SK-N-SH (cell line): Measurements from ENCODE around the gene HS1BP3. TPM values are rescaled to one million over a fixed set of nuclear protein-coding genes. Genes with fewer than 3 reads are reported as not detected.

Experiments
- CTCF ChIA-PET: fragments of 300-600, 350-600 bp; formaldehyde crosslinking; extraction: SDS; loops from one replicate; lab custom pipeline; 2021; lab: Yijun Ruan, JAX
- POLR2A ChIA-PET: fragments of 350-600 bp; sonication (Branson Sonifier 250); formaldehyde crosslinking; extraction: SDS; loops from one replicate; lab custom pipeline; 2020; ENCODE audit warnings: antibody characterized with exemption, inconsistent platforms; lab: Yijun Ruan, JAX
- DNase-seq: peaks from one replicate; pipeline ENCODE4 v3.0.0; 2012
- H2AFZ ChIP-seq: fragments of 200-600 bp; sonication (generic); 2 replicates; pipeline ENCODE4 v1.8.1; 2016; ENCODE audit warnings: antibody characterized with exemption, mild to moderate bottlenecking, low read depth
- H3F3A ChIP-seq: fragments of 200-600 bp; sonication (generic); replicated peaks from 2 replicates; pipeline ENCODE3; 2016; ENCODE audit warnings: antibody characterized with exemption, mild to moderate bottlenecking; ENCODE audit not compliant: insufficient read depth
- H3K27ac ChIP-seq, 2 experiments: fragments of 200-500 bp in 1 of 2; fragments of 200-600 bp in 1 of 2; sonication (Bioruptor generic) in 1 of 2; sonication (generic), shearing (Covaris generic) in 1 of 2; 2 replicates each; pipeline versions ENCODE4 v1.5.1 to v1.6.1; 2014 to 2016; ENCODE audit warnings: low read depth in 2 of 2, inconsistent platforms in 1 of 2, low read length in 1 of 2, mild to moderate bottlenecking in 1 of 2, mixed read lengths in 1 of 2
- H3K27me3 ChIP-seq: fragments of 200-600 bp; sonication (generic), shearing (Covaris generic); 2 replicates; pipeline ENCODE4 v1.6.1; 2016; ENCODE audit warnings: mixed run types; ENCODE audit not compliant: insufficient read depth
- H3K36me3 ChIP-seq, 2 experiments: fragments of 200-500 bp in 1 of 2; fragments of 200-600 bp in 1 of 2; sonication (Bioruptor generic) in 1 of 2; sonication (generic) in 1 of 2; replicated peaks in 1 of 2; 2 replicates each; pipeline versions ENCODE3 to v1.5.1; 2014 to 2016; ENCODE audit warnings: low read length in 1 of 2, mild to moderate bottlenecking in 1 of 2; ENCODE audit not compliant: insufficient read depth in 2 of 2, control insufficient read depth in 1 of 2
- H3K4me1 ChIP-seq, 2 experiments: fragments of 200-500 bp in 1 of 2; fragments of 200-600 bp in 1 of 2; sonication (Bioruptor generic) in 1 of 2; sonication (generic), shearing (Covaris generic) in 1 of 2; 2 replicates each; pipeline versions ENCODE4 v1.5.1 to v1.6.1; 2014 to 2016; ENCODE audit warnings: low read depth in 1 of 2, low read length in 1 of 2, mixed run types in 1 of 2; ENCODE audit not compliant: insufficient read depth in 2 of 2, control insufficient read depth in 1 of 2
- H3K4me2 ChIP-seq: fragments of 200-600 bp; sonication (generic), shearing (Covaris generic); 2 replicates; pipeline ENCODE4 v1.6.1; 2017; ENCODE audit warnings: mixed run types
- H3K4me3 ChIP-seq, 2 experiments: fragments of 200-500 bp in 1 of 2; fragments of 200-600 bp in 1 of 2; sonication (Bioruptor generic) in 1 of 2; sonication (generic), shearing (Covaris generic) in 1 of 2; 2 replicates each; pipeline versions ENCODE4 v1.5.1 to v1.8.1; 2014 to 2016; ENCODE audit warnings: low read depth in 2 of 2, inconsistent platforms in 1 of 2, low read length in 1 of 2, mild to moderate bottlenecking in 1 of 2, mixed read lengths in 1 of 2, moderate library complexity in 1 of 2
- H3K79me2 ChIP-seq: fragments of 200-600 bp; sonication (generic); 2 replicates; pipeline ENCODE4 v1.8.1; 2017; ENCODE audit warnings: mild to moderate bottlenecking; ENCODE audit not compliant: insufficient read depth
- H3K9ac ChIP-seq: fragments of 200-600 bp; sonication (generic); 2 replicates; pipeline ENCODE4 v1.6.1; 2017; ENCODE audit warnings: mixed run types
- H3K9me2 ChIP-seq: fragments of 200-600 bp; sonication (generic); 2 replicates; pipeline ENCODE4 v1.6.1; 2017; ENCODE audit warnings: mixed run types
- H3K9me3 ChIP-seq: fragments of 200-600 bp; sonication (generic); 2 replicates; pipeline ENCODE4 v1.6.1; 2017; ENCODE audit warnings: mixed run types, mild to moderate bottlenecking, moderate library complexity
- H4K20me1 ChIP-seq: fragments of 200-600 bp; sonication (generic); 2 replicates; pipeline ENCODE4 v1.6.1; 2017; ENCODE audit warnings: mild to moderate bottlenecking, mixed run types; ENCODE audit not compliant: insufficient read depth
- CHD2 ChIP-seq: fragments of 150-350 bp; IDR thresholded peaks from 2 replicates; pipeline ENCODE4 v1.6.1; 2018; ENCODE audit warnings: low read length; ENCODE audit not compliant: partially characterized antibody
- ELF1 ChIP-seq: IDR thresholded peaks from 2 replicates; pipeline ENCODE4 v1.4.0; 2012
- EZH2phosphoT487 ChIP-seq: fragments of 200-600 bp; sonication (generic); IDR thresholded peaks from 2 replicates; pipeline ENCODE4 v1.6.1; 2017; ENCODE audit warnings: low read depth, mixed run types, mild to moderate bottlenecking, antibody characterized with exemption, moderate library complexity, borderline replicate concordance
- FOXM1 ChIP-seq: IDR thresholded peaks from 2 replicates; pipeline ENCODE4 v1.4.0; 2012; ENCODE audit warnings: low read depth, mild to moderate bottlenecking
- GATA2 ChIP-seq: sonication (generic); formaldehyde crosslinking; IDR thresholded peaks from 2 replicates; pipeline ENCODE4 v1.5.0; 2020; ENCODE audit warnings: mild to moderate bottlenecking, missing genetic modification reagents
- MEF2A ChIP-seq: IDR thresholded peaks from 2 replicates; pipeline ENCODE4 v1.4.0; 2012; ENCODE audit warnings: low read depth, borderline replicate concordance
- NFIC ChIP-seq: IDR thresholded peaks from 2 replicates; pipeline ENCODE4 v1.4.0; 2012; ENCODE audit warnings: borderline replicate concordance
- NRF1 ChIP-seq: IDR thresholded peaks from 2 replicates; pipeline ENCODE4 v1.6.1; 2012; ENCODE audit warnings: low read depth, mild to moderate bottlenecking, low read length
- POLR2AphosphoS5 ChIP-seq: IDR thresholded peaks from 2 replicates; pipeline ENCODE4 v1.6.1; 2012; ENCODE audit warnings: low read depth, low read length
- RAD21 ChIP-seq: IDR thresholded peaks from 2 replicates; pipeline ENCODE4 v1.6.1; 2012; ENCODE audit warnings: mild to moderate bottlenecking, low read length
- RCOR1 ChIP-seq: fragments of 150-350 bp; IDR thresholded peaks from 2 replicates; pipeline ENCODE4 v1.6.1; 2017; ENCODE audit warnings: antibody characterized with exemption, low read length
- SMC3 ChIP-seq: IDR thresholded peaks from 2 replicates; pipeline ENCODE4 v1.6.1; 2012; ENCODE audit warnings: low read depth, low read length, improper control_type of control experiment
- WGBS: methylation state at CpG from one replicate; pipeline ENCODE4 v1.1.6; 2017; ENCODE audit warnings: low lambda C conversion rate; 5-methylcytosine and 5-hydroxymethylcytosine counted together
- polyA plus RNA-seq, 3 experiments: library from polyadenylated mRNA; depleted of rRNA; stranded (reverse); fragments of >200 nt; gene quantifications; 2 replicates each; pipeline ENCODE4 v1.2.3, GENCODE V29; 2012
- TF ChIP-seq, protein P1 (sequence below): fragments of 200-600 bp; sonication (generic); IDR thresholded peaks from 2 replicates; pipeline ENCODE4 v1.6.1; 2017; ENCODE audit warnings: antibody characterized with exemption, mild to moderate bottlenecking, moderate library complexity
- TF ChIP-seq, protein P2 (sequence below): IDR thresholded peaks from 2 replicates; pipeline ENCODE4 v1.6.1; 2012; ENCODE audit warnings: mild to moderate bottlenecking, low read depth, low read length, moderate library complexity
- TF ChIP-seq, protein P3 (sequence below): fragments of 150-350 bp; IDR thresholded peaks from 2 replicates; pipeline ENCODE4 v1.6.1; 2016; ENCODE audit warnings: mild to moderate bottlenecking, low read depth, low read length
- TF ChIP-seq, protein P4 (sequence below): IDR thresholded peaks from 2 replicates; pipeline ENCODE4 v1.4.0; 2012; ENCODE audit warnings: low read depth, borderline replicate concordance

HS1BP3 gene
- polyA plus RNA-seq, 1 of the 3 experiments (the other 2 are of a cell fraction) = 20.1 TPM

DNA sequence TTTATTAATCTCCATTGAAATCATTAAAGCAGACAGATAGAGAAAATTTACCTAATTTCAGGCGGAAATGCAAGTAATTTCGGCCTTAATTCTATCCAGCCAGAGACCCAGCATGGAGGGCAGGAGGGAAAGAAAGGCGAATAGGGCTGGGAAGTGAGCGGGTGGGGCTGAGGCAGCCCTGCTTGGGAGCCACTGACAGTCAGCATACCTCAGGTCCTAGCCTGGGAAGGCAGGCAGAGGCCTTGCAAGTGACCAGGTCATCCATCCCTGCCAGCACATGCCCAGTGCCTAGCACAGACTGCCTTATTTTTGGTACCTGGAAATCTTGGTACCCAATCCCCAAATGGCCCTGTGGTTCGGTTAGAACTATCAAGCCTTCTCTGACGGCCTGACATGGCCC is 17.6 kb upstream of the HS1BP3 start (continued):
- TF ChIP-seq, protein P1, sequence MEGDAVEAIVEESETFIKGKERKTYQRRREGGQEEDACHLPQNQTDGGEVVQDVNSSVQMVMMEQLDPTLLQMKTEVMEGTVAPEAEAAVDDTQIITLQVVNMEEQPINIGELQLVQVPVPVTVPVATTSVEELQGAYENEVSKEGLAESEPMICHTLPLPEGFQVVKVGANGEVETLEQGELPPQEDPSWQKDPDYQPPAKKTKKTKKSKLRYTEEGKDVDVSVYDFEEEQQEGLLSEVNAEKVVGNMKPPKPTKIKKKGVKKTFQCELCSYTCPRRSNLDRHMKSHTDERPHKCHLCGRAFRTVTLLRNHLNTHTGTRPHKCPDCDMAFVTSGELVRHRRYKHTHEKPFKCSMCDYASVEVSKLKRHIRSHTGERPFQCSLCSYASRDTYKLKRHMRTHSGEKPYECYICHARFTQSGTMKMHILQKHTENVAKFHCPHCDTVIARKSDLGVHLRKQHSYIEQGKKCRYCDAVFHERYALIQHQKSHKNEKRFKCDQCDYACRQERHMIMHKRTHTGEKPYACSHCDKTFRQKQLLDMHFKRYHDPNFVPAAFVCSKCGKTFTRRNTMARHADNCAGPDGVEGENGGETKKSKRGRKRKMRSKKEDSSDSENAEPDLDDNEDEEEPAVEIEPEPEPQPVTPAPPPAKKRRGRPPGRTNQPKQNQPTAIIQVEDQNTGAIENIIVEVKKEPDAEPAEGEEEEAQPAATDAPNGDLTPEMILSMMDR = no peak
- no peak for TF ChIP-seq RAD21
- no peak for TF ChIP-seq EZH2phosphoT487
- TF ChIP-seq MEF2A = no peak
- TF ChIP-seq SMC3 = no peak
- TF ChIP-seq ELF1 = no peak
- no peak for TF ChIP-seq NFIC
- TF ChIP-seq FOXM1 = no peak

DNA sequence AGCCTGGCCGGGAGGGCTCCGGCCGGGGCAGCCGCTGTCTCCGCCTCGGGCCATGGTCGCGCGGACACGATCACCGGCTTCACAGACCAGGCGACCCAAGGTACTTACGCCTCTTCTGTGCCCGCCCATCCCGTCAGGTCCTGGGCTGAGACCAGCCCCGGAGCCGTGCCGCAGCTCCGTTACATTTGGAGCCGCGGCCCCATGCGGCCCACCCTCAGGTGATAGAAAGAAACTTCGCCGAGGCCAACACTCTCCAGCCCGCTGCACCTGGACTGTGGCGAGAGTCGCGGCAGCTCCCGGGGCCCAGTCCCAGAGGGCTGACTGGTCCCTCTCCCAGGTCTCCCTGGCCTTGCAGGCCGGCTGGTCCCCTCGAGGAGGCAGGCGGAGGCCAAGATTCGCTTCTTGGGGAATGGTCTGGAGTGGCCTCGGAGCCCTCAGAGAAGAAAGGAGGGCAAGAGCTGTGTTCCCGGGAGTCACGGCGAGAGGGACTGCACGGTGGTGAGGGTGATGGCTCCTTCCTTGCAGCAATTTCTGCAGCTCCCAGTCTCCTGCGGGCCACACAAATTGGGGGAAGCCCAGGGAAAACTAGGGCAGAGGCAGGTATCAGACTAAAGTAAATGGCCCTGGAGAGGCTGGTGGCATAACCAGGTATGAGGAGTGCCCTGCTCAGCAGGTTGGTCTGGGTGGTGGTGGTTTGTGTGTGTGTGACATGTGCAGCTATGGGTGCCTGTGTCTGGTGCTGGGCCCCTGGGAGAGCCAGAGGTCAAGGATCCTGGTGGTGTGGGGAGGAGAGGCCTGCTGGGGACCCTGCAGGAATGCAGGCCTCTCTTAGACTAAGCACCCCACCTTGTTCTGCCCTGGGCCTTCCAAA is 16.9 kb upstream of the HS1BP3 start:
- H3K4me2 ChIP-seq = peak overlapping the region; percentile 75; the same call in 1 of the 2 replicates
- H3K36me3 ChIP-seq = no peaks in the 10 kb centered on the region
- peaks cover 85% of the 10 kb centered on the region for H3K27me3 ChIP-seq
- peak overlapping the region; percentile 37 to 52 for H3K4me3 ChIP-seq
- peaks cover 0 to 26% of the 10 kb centered on the region in 2 experiments; a peak in 2 of 4 replicates for H3K4me1 ChIP-seq
- H3K27ac ChIP-seq = no peak overlapping the region
- no peak overlapping the region for H2AFZ ChIP-seq
- no peaks in the 10 kb centered on the region for H3K9me3 ChIP-seq
- H3K79me2 ChIP-seq = no peaks in the 10 kb centered on the region
- POLR2A ChIA-PET = interaction anchor here (0.5 kb wide), 1 partner anchor 168 kb away, joined by 3 read pairs; no protein-coding TSS in a partner anchor
- CTCF ChIA-PET = interaction anchor here (0.8 to 9.8 kb wide), 10 partner anchors 7 to 449 kb away, joined by 3 to 427 read pairs (median 8); partner anchors contain the start of gene HS1BP3
- no peaks in the 10 kb centered on the region for H3F3A ChIP-seq
- H4K20me1 ChIP-seq = no peaks in the 10 kb centered on the region
- DNase-seq = peak; percentile 47
- no peaks in the 10 kb centered on the region for H3K9me2 ChIP-seq
- no peak overlapping the region for H3K9ac ChIP-seq
- TF ChIP-seq NRF1 (no peak), NFIC (no peak), CHD2 (no peak), RCOR1 (no peak), GATA2 (CRISPR knock-in tag) (no peak), POLR2AphosphoS5 (no peak)
- TF ChIP-seq, protein P2, sequence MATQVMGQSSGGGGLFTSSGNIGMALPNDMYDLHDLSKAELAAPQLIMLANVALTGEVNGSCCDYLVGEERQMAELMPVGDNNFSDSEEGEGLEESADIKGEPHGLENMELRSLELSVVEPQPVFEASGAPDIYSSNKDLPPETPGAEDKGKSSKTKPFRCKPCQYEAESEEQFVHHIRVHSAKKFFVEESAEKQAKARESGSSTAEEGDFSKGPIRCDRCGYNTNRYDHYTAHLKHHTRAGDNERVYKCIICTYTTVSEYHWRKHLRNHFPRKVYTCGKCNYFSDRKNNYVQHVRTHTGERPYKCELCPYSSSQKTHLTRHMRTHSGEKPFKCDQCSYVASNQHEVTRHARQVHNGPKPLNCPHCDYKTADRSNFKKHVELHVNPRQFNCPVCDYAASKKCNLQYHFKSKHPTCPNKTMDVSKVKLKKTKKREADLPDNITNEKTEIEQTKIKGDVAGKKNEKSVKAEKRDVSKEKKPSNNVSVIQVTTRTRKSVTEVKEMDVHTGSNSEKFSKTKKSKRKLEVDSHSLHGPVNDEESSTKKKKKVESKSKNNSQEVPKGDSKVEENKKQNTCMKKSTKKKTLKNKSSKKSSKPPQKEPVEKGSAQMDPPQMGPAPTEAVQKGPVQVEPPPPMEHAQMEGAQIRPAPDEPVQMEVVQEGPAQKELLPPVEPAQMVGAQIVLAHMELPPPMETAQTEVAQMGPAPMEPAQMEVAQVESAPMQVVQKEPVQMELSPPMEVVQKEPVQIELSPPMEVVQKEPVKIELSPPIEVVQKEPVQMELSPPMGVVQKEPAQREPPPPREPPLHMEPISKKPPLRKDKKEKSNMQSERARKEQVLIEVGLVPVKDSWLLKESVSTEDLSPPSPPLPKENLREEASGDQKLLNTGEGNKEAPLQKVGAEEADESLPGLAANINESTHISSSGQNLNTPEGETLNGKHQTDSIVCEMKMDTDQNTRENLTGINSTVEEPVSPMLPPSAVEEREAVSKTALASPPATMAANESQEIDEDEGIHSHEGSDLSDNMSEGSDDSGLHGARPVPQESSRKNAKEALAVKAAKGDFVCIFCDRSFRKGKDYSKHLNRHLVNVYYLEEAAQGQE = no peak
- TF ChIP-seq, protein P3, sequence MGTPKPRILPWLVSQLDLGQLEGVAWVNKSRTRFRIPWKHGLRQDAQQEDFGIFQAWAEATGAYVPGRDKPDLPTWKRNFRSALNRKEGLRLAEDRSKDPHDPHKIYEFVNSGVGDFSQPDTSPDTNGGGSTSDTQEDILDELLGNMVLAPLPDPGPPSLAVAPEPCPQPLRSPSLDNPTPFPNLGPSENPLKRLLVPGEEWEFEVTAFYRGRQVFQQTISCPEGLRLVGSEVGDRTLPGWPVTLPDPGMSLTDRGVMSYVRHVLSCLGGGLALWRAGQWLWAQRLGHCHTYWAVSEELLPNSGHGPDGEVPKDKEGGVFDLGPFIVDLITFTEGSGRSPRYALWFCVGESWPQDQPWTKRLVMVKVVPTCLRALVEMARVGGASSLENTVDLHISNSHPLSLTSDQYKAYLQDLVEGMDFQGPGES = no peak
- TF ChIP-seq, protein P1 = no peak
- TF ChIP-seq, protein P4, sequence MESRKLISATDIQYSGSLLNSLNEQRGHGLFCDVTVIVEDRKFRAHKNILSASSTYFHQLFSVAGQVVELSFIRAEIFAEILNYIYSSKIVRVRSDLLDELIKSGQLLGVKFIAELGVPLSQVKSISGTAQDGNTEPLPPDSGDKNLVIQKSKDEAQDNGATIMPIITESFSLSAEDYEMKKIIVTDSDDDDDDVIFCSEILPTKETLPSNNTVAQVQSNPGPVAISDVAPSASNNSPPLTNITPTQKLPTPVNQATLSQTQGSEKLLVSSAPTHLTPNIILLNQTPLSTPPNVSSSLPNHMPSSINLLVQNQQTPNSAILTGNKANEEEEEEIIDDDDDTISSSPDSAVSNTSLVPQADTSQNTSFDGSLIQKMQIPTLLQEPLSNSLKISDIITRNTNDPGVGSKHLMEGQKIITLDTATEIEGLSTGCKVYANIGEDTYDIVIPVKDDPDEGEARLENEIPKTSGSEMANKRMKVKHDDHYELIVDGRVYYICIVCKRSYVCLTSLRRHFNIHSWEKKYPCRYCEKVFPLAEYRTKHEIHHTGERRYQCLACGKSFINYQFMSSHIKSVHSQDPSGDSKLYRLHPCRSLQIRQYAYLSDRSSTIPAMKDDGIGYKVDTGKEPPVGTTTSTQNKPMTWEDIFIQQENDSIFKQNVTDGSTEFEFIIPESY = no peak
- 74% methylated on average over 29 of the region's 39 CpGs for WGBS
